Forelimb muscle (tissue), 1 donor: Measurements from ENCODE around the gene CYP2U1. TPM values are rescaled to one million over a fixed set of nuclear protein-coding genes. Genes with fewer than 3 reads are reported as not detected.

ENCODE experiments used
- DNase-seq: peaks from one replicate; pipeline ENCODE4 v3.0.0-alpha.2; 2013; ENCODE audit warnings: low read depth
- polyA plus RNA-seq: library from polyadenylated mRNA; unstranded; fragments of 120-200 nt; gene quantifications from one replicate; pipeline ENCODE4 v1.2.1, GENCODE V29; 2013; ENCODE audit not compliant: insufficient read length

CYP2U1 gene
- polyA plus RNA-seq, 1 donor: 4.7 TPM

DNA sequence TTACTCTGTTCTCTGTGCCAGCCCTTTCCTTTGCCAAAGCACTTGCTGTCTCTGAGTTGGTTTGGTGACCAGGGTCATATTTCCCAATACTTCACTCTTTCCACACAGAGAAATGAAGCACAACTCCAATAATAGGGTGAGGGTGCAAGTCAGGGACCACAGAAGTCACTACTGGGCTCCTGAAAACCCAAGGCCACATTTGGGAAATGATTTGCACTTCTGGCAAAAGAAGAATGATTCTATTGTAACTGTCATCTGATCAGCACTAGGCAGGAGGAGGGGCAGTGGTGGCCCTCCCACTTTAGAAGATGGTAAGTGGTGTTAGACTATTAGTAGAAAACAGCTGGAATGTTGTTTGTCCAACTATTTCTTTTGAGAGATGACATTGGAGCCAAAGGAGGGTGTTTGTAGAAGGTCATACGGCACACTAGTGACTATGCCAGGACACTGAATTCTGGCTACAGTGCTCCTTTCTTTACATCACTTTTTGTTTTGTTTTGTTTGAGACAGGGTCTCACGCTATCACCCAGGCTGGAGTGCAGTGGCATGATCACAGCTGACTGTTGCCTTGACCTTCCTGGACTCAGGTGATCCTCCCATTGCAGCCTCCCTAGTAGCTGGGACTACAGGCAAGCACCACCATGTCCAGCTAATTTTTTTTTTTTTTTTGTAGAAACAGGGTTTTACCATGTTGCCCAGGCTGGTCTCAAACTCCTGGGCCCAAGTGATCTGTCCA is 47.5 kb downstream of the CYP2U1 start:
- DNase-seq: no peak

DNA sequence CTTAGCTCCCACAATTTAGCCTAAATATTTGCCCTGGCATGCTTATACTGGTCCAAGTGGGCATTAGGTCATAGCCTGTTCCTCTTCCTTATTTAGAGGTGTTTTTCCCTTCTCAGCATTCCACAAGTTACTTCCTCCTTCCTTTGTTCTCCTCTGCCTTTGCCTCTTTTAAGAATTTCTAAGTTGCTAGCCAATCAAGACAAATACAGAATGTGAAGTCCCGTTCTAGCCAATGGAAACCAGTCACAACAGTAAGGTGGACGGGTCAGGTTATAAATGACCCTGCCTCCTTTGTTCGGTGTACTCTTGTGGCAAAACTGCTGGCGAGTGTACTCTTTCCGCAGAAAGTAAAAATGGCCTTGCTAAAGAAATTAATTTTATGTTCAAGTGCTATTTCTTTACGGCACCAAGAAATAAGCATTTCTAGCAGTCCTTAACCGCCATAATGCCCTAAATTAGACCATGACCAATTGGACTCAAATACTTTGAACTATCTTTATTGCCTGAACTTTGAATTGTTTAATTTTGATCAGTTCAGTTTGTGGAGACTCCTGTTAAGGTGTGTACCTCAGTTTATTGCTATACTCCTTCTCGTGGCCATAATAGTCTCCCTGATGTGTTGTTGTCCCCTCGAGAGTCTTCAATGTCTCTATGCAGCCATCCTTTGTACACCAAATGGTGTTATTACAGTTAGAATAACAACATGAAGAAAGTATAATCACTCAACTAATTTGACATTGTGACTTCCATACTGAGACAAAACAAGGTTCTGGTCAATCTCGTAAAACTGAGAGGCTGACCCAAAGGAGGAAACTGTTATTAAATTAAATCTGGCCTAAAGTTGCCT is 56.8 kb downstream of the CYP2U1 start:
- no peak for DNase-seq

DNA sequence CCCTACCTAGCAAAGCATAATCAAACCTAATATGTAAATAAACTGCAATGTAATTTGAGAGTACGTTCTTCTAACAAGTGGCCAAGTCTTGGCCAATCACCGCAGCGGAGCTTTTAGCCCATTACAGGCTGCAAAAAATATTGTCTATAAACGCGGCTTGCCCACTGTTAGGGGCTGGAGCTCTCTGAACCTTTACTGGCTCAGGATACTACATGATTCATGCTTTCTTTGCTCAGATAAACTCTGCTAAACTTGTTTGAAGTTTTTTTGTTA is 57.4 kb downstream of the CYP2U1 start:
- no peak for DNase-seq

DNA sequence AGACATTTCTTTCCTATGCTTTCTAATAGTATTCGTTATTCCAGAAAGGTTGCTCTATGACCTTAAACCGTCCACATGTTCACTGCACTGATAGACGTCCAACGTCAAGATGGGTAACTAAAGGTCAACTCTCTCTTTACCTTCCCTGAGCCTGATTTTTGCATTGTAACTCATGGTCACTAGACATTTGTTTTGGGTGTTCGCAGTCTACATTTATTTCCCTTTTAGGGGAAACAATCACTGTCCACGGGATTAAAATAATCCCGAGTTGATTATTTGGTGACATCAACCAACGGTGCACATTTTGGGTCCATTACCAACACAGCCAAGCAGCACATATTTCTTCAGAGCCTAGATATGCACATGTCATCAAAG is 57.8 kb downstream of the CYP2U1 start:
- DNase-seq: no peak

DNA sequence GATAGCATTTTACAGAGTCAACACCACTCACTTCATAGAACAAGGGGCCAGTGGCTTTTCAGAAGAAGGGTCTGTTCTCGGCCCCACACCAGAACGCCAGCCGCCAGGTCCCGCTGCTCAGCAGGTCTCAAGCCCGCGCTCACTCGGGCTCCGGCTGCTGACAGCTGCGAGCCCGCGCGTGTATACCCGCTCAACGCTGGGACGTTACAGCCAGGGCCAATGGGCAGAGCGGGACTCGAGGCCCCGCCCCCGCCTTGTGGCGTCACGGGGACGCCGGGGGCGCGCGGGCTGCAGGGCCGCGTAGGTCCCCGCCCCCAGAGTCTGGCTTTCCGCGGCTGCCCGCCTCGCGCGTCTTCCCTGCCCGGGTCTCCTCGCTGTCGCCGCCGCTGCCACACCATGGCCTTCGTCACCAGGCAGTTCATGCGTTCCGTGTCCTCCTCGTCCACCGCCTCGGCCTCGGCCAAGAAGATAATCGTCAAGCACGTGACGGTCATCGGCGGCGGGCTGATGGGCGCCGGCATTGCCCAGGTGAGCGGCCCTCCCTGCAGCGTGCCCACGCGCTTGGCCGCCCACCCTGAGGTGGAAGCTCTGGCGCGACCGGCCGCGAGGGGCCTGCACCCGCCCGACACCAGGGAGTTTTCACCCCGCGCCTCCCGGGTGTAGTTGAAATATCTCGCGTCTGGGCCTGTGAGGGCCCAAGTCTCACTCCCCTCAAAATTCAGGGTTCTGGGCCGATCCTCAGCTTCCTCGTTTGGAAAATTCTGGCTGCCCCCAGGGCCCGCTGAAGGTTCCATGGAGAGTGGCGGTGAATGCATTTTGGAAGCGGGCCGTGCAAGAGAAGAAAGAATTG is 58.4 kb downstream of the CYP2U1 start, which contains the start of gene HADH:
Gene HADH, plus strand, starts transcription at position 353 of the 850 bp plus-strand sequence. Its CDS starts 44 bp downstream, at position 397.
- peak; percentile 74 for DNase-seq

DNA sequence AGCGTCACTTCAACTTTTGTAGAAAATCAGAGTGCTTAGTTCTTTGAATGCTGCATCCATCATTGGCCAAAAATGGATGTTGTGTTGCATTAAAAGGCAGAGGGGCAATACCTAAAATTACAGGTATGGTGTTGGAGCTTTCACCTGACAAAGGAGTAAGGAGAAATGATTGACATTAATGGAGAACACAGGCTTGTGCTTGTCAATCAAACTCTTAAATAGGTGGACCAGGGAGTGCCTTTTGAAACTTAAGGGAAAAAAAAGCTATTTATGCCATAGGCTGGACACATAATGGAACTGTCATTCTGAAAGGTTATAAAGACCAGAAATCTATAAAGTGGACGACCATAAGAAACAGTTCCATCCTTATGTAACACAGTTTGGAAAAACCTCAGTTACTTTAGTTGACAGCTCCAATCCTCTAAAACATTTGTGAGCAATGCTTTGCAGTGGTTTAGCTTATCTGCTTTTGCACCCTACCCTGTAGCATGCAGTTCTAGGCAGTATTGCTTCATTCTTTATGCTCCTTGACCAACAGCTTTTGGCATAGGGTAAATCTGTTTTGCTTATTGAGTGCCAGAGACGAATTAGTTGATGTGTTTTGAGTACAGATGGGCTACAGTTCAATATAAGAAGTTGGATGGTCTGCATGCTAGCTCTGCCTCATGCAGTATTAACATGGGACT is 60.7 kb downstream of the CYP2U1 start:
- DNase-seq: no peak

DNA sequence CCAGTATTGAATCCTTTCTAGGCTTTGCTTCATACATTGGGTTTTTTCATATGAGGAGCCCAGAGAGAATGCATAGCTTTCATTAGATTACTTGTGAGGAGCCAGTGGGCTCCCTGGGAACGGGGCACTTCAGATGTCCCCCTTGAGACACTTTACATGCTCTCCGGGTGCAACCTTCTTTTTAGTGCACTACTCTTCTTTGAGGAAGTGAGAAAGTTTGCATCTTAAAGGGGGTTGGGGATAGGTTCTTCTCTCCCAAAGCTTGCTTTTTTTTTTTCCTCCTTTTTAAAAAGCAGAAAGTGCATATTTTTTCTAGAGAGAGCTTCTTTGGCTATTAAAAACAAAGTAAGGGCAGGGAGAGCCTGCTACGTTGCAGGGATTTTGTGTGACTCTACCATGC is 62.6 kb downstream of the CYP2U1 start:
- no peak for DNase-seq

DNA sequence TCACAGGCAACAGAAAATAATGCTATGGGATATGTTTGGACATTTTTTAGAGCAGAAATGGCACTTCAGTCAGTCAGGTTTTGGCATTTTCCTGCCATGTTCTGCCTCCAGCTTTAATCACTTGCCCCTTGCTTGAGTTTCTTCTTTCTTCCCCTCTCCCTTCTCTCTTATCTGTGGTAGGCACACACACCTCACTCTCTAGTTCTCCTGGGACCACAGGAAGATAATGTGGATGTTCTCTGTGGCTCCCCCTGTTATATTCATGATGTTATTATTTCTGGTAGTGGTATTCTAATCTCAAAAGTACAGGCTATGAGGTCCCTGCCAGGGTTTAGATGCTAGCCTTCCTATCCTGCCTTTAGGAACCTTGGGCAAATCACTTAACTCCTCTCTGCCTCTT is 63.5 kb downstream of the CYP2U1 start:
- DNase-seq: no peak

DNA sequence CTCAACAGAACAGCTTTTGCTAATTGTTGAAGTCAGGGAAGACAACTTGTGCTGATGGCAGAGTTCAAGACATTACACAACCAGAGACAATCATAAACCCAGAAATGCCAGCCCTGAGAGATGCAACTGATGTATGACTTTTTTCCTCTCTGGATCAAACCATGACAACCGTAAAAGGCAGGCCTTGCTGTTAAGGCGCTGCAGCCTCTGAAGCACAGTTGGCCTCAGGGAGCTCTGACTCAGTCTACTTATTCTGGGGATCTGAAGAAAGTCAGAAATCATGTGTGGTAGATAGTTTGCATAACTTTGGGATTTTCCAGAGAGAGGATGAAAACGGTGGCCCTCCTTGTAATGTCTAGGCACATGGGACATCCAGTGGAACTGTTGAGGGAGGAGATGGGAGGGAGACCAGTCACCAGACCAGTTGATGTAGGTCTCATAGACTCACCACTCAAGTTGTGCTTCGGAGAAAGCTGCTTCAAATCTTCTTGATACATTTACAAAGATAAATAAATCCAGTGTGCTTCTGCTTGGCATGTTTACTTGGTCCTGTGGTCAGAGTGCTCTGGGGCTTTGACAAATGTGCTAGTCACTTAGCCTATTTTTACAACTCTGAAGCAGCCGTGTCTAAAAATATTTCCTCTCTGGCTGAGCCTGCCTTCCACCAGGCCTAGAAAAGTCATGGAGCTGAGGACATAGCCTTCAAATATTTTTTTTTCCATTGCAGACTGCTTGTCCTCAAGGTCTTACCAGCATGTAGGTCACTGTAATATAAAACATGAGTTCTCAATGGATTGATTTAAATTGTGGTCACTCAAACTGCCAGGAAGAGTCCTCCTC is 65.8 kb downstream of the CYP2U1 start:
- DNase-seq: no peak

DNA sequence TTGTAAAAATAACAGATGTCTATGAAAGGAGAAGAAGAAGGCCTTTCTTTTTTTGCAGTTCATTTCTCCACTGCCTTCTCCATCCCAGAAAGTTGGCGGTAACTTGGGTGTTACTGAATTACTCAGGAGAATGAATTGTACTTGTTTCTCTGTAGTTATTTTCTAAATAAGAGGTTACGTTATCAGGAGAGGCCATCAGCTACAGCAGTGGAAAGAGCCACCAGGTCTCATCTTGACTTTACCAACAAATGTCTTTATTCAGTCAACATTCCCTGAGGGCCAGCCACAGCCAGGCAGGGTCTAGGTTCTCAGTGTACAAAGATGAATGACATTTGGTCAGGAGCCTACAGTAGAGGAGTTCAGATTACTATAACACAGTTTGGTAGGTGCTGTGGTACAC is 66.4 kb downstream of the CYP2U1 start:
- DNase-seq: no peak

DNA sequence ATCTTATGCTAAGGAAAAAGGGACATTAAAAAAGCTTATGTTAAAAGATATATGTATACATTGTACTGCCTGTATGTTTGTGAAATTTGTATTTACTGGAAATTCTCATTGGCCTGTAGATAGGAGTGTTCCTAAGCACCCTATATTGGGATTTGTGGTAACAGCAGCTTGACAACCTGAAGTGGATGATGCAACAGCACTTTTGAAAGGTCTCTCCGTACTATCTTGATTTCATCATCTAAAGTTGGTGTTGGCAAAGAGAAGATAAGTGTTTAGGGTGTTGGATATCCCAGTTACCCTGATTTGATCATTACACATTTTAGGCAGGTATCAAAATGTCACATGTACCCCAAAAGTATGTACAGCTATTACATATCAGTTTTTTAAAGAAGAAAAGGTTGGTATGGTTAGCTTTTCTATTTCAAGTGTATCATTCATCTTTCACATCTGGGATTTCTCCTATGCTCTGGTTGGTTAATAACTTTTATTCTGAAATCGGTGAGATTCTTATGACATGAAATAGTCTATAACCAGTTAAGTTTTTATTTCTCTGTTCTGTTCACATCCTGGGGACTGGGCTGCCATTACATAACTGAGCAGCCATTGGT is 68.7 kb downstream of the CYP2U1 start:
- DNase-seq: no peak

DNA sequence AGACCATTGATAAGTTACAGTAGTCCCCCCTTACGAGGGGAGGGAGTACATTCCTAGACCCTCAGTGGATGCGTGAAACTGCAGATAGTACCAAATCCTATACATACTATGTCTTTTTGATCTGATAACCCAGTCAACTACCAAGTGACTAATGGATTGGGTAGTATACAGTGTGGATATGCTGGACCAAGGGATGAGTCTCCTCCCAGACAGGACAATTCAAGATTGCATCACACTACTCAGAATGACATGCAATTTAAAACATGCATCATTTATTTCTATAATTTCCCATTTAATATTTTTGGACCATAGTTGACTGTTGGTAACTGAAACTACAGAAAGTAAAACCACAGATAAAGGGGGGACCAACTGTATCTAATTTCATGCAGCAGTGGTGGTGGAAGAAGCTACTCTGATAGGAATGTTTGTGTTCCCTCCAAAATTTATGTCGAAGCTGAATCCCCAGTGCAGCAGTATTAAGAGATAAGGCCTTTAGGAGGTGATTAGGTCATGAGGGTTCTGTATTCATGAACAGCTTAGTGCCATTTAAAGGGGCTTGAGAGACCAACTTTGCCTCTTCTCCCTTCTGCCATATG is 70.3 kb downstream of the CYP2U1 start:
- DNase-seq: no peak

Other genes starting within 250 kb of the CYP2U1 start
- gene PAPSS1, start 211.3 kb upstream of the CYP2U1 start, polyA plus RNA-seq: 44.8 TPM
- gene SGMS2, start 106.6 kb upstream of the CYP2U1 start, polyA plus RNA-seq: 8.5 TPM
- 103 TPM for gene HADH, start 58.3 kb downstream of the CYP2U1 start, polyA plus RNA-seq
- 6.7 TPM for gene LEF1, start 237.4 kb downstream of the CYP2U1 start, polyA plus RNA-seq